ENCODE results near the gene SDHB.

DNA sequence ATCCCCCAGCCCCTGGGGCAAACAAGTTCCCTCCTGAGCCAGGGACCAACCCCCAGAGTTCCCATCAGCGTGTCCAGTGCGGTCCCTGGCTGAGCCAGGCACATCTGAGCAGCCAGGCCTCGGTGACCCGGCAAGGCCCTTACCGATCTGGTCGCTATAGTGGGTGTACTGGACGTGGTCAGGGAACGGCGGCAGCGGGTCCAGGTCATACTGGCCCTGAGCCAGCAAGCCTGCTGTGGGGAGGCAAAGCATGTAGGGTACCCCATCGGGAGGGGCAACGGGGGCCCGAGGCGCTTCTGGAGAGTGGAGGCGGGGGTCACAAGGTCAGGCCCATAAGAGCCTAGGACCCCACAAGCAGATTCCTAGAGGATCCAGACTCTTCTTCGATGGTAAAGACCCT is 76.9 kb downstream of the SDHB start:
- TF ChIP-seq CTCF (IDR thresholded peaks at IDR 0.05; ENCODE audit: insufficient read depth, low read length): no peak
- TF ChIP-seq, protein P1, sequence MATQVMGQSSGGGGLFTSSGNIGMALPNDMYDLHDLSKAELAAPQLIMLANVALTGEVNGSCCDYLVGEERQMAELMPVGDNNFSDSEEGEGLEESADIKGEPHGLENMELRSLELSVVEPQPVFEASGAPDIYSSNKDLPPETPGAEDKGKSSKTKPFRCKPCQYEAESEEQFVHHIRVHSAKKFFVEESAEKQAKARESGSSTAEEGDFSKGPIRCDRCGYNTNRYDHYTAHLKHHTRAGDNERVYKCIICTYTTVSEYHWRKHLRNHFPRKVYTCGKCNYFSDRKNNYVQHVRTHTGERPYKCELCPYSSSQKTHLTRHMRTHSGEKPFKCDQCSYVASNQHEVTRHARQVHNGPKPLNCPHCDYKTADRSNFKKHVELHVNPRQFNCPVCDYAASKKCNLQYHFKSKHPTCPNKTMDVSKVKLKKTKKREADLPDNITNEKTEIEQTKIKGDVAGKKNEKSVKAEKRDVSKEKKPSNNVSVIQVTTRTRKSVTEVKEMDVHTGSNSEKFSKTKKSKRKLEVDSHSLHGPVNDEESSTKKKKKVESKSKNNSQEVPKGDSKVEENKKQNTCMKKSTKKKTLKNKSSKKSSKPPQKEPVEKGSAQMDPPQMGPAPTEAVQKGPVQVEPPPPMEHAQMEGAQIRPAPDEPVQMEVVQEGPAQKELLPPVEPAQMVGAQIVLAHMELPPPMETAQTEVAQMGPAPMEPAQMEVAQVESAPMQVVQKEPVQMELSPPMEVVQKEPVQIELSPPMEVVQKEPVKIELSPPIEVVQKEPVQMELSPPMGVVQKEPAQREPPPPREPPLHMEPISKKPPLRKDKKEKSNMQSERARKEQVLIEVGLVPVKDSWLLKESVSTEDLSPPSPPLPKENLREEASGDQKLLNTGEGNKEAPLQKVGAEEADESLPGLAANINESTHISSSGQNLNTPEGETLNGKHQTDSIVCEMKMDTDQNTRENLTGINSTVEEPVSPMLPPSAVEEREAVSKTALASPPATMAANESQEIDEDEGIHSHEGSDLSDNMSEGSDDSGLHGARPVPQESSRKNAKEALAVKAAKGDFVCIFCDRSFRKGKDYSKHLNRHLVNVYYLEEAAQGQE (IDR thresholded peaks at IDR 0.05; ENCODE audit: insufficient replicate concordance, low read depth): no peak

Data from HL-60 (cell line).